Measurements from ENCODE around the gene YIPF6. TPM values are rescaled to one million over a fixed set of nuclear protein-coding genes. Genes with fewer than 3 reads are reported as not detected.
"Not testable (repeated sequence)": the region's sequence is repeated elsewhere in the genome, so short reads cannot be mapped to it uniquely, and the experiment has no call there.

The YIPF6 gene
- polyA plus RNA-seq, 1 donor: 29.2 TPM

- no peaks in the 10 kb centered on the region for H3K4me1 ChIP-seq (ENCODE audit: control insufficient read depth, insufficient read depth, low read length)
- H3K27me3 ChIP-seq (ENCODE audit: control insufficient read depth, insufficient read depth, low read length): no peaks in the 10 kb centered on the region
- no CpG with 5 or more reads among the region's 3 CpGs for WGBS (ENCODE audit: insufficient coverage, low lambda C conversion rate)
- no peak overlapping the region for H3K27ac ChIP-seq (ENCODE audit: low read length)
- no peak for DNase-seq
- no peak overlapping the region for H3K4me3 ChIP-seq (ENCODE audit: low read length)
- H3K36me3 ChIP-seq (ENCODE audit: control insufficient read depth, insufficient read depth, low read length): no peaks in the 10 kb centered on the region
- H3K9me3 ChIP-seq (ENCODE audit: control insufficient read depth, low read depth, low read length): no peaks in the 10 kb centered on the region
Measured at GRCh38 chrX:68550193-68550592, 51.3 kb downstream of the YIPF6 start.

DNA sequence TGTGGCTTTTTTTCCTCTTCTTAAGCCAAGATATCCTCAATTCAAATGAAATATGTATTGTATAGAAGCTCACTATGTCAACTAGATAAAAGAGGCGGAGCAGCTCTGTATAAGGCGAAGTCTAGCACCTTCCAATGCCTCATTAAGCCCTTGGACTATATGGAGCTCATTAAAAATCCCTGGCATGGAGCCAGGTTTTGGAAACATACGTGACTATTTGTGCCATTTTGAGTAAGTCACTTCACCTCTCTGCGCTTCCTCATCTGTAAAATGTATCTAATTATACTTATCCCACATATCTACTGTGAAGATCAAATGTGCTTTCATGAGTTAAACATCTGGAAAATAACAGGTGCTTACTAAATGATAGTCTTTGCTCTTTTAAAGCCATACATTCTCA, 57.2 kb downstream of the YIPF6 start:
- no peak overlapping the region for H3K4me3 ChIP-seq (ENCODE audit: low read length)
- H3K36me3 ChIP-seq (ENCODE audit: control insufficient read depth, insufficient read depth, low read length): no peaks in the 10 kb centered on the region
- no peaks in the 10 kb centered on the region for H3K27me3 ChIP-seq (ENCODE audit: control insufficient read depth, insufficient read depth, low read length)
- H3K9me3 ChIP-seq (ENCODE audit: control insufficient read depth, low read depth, low read length): no peaks in the 10 kb centered on the region
- H3K27ac ChIP-seq (ENCODE audit: low read length): no peak overlapping the region
- no peak for DNase-seq
- no peaks in the 10 kb centered on the region for H3K4me1 ChIP-seq (ENCODE audit: control insufficient read depth, insufficient read depth, low read length)
- no CpG with 5 or more reads among the region's 4 CpGs for WGBS (ENCODE audit: insufficient coverage, low lambda C conversion rate)

- not testable (repeated sequence) for H3K9me3 ChIP-seq (ENCODE audit: control insufficient read depth, low read depth, low read length); H3K4me3 ChIP-seq (ENCODE audit: low read length); H3K36me3 ChIP-seq (ENCODE audit: control insufficient read depth, insufficient read depth, low read length); H3K27me3 ChIP-seq (ENCODE audit: control insufficient read depth, insufficient read depth, low read length); H3K4me1 ChIP-seq (ENCODE audit: control insufficient read depth, insufficient read depth, low read length); H3K27ac ChIP-seq (ENCODE audit: low read length); DNase-seq
- WGBS (ENCODE audit: insufficient coverage, low lambda C conversion rate): no CpG with 5 or more reads among the region's 8 CpGs
Measured at GRCh38 chrX:68557126-68557525, 58.3 kb downstream of the YIPF6 start.

DNA sequence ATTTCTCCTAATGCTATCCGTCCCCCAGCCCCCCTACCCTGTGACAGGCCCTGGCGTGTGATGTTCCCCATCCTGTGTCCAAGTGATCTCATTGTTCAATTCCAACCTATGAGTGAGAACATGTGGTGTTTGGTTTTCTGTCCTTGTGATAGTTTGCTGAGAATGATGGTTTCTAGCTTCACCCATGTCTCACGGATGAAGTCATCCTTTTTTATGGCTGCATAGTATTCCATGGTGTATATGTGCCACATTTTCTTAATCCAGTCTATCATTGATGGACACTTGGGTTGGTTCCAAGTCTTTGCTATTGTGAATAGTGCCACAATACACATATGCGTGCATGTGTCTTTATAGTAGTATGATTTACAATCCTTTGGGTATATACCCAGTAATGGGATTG, 61.1 kb downstream of the YIPF6 start:
- no CpG with 5 or more reads among the region's 4 CpGs for WGBS (ENCODE audit: insufficient coverage, low lambda C conversion rate)

GRCh38 chrX:68568136-68568535, 69.3 kb downstream of the YIPF6 start:
- Histone ChIP-seq H3K4me1 (ENCODE audit: control insufficient read depth, insufficient read depth, low read length) (no peaks in the 10 kb centered on the region), H3K27me3 (ENCODE audit: control insufficient read depth, insufficient read depth, low read length) (no peaks in the 10 kb centered on the region), H3K36me3 (ENCODE audit: control insufficient read depth, insufficient read depth, low read length) (no peaks in the 10 kb centered on the region), H3K27ac (ENCODE audit: low read length) (no peak overlapping the region), H3K4me3 (ENCODE audit: low read length) (no peak overlapping the region), H3K9me3 (ENCODE audit: control insufficient read depth, low read depth, low read length) (no peaks in the 10 kb centered on the region)
- no peak for DNase-seq
- no CpG with 5 or more reads among the region's 2 CpGs for WGBS (ENCODE audit: insufficient coverage, low lambda C conversion rate)

More for the DNA sequence above, 61.1 kb downstream of the YIPF6 start:
- not testable (repeated sequence) for H3K36me3 ChIP-seq (ENCODE audit: control insufficient read depth, insufficient read depth, low read length); H3K4me1 ChIP-seq (ENCODE audit: control insufficient read depth, insufficient read depth, low read length); H3K27me3 ChIP-seq (ENCODE audit: control insufficient read depth, insufficient read depth, low read length); DNase-seq; H3K4me3 ChIP-seq (ENCODE audit: low read length); H3K27ac ChIP-seq (ENCODE audit: low read length); H3K9me3 ChIP-seq (ENCODE audit: control insufficient read depth, low read depth, low read length)

DNA sequence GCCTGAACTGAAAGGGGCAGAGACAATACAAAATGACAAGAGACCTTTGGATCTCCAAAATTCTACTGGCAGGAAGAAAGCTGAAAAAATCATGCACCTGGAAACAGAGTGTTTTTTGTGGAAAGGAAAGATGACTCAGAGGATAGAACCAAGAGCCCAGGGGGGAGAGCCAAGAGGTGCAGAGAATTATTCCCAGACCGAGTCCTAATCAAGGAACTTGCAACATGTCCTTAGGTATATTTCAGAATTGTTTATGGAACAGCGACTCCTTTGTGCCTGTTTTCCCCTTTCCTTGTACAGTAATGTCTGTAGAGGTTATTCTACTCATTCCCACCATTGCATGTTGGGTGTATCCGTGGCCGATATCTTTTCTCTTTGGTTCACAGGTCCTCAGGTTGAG, 71.7 kb downstream of the YIPF6 start:
- no peak for DNase-seq
- H3K4me3 ChIP-seq (ENCODE audit: low read length): no peak overlapping the region
- WGBS (ENCODE audit: insufficient coverage, low lambda C conversion rate): no CpG with 5 or more reads among the region's 4 CpGs
- H3K9me3 ChIP-seq (ENCODE audit: control insufficient read depth, low read depth, low read length): no peaks in the 10 kb centered on the region
- no peaks in the 10 kb centered on the region for H3K4me1 ChIP-seq (ENCODE audit: control insufficient read depth, insufficient read depth, low read length)
- H3K36me3 ChIP-seq (ENCODE audit: control insufficient read depth, insufficient read depth, low read length): no peaks in the 10 kb centered on the region
- H3K27me3 ChIP-seq (ENCODE audit: control insufficient read depth, insufficient read depth, low read length): no peaks in the 10 kb centered on the region
- H3K27ac ChIP-seq (ENCODE audit: low read length): no peak overlapping the region

- no CpG with 5 or more reads among the region's 3 CpGs for WGBS (ENCODE audit: insufficient coverage, low lambda C conversion rate)
- H3K4me3 ChIP-seq (ENCODE audit: low read length): no peak overlapping the region
Measured at GRCh38 chrX:68571292-68571609, 72.4 kb downstream of the YIPF6 start.

DNA sequence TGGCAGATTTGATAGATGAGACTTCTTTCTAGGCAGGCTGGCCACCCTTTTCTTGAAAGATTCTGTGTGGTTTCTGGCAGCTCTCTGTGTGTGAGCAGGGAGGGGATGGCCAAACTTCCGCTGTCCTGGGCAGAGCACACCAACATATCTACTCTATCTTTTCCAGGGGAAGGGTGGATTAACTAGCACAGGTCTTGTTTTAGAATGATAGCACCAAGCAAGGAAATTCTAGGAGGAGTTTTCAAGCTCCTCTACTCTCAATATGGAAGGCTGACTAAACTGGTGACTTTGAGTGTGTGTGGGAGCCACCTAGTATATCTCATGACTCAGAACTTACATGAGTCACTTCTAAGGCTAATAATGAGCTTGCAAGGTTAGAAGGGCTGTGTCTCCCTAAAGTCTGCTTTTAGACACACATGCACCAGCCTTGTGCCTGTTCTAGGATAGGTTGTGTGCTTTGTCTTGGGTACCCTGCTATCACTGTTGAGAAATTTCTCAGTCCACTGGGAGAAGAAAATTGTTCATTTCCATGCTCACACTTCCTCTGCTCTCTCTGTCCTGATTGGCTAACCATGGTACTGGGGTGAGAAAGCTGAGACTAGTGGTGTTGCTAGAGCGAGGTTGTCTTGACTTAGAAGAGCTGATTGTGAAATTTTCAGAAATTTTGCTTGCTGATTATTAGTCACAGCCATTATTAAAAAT, 72.9 kb downstream of the YIPF6 start:
- no peak overlapping the region for H3K4me3 ChIP-seq (ENCODE audit: low read length)
- WGBS (ENCODE audit: insufficient coverage, low lambda C conversion rate): no CpG with 5 or more reads among the region's 2 CpGs
- H3K27me3 ChIP-seq (ENCODE audit: control insufficient read depth, insufficient read depth, low read length): no peaks in the 10 kb centered on the region
- H3K4me1 ChIP-seq (ENCODE audit: control insufficient read depth, insufficient read depth, low read length): no peaks in the 10 kb centered on the region
- DNase-seq: no peak
- no peaks in the 10 kb centered on the region for H3K9me3 ChIP-seq (ENCODE audit: control insufficient read depth, low read depth, low read length)
- H3K36me3 ChIP-seq (ENCODE audit: control insufficient read depth, insufficient read depth, low read length): no peaks in the 10 kb centered on the region
- H3K27ac ChIP-seq (ENCODE audit: low read length): no peak overlapping the region

More at GRCh38 chrX:68571292-68571609, 72.4 kb downstream of the YIPF6 start:
- Histone ChIP-seq H3K36me3 (ENCODE audit: control insufficient read depth, insufficient read depth, low read length) (no peaks in the 10 kb centered on the region), H3K9me3 (ENCODE audit: control insufficient read depth, low read depth, low read length) (no peaks in the 10 kb centered on the region), H3K4me1 (ENCODE audit: control insufficient read depth, insufficient read depth, low read length) (no peaks in the 10 kb centered on the region), H3K27me3 (ENCODE audit: control insufficient read depth, insufficient read depth, low read length) (no peaks in the 10 kb centered on the region), H3K27ac (ENCODE audit: low read length) (no peak overlapping the region)
- no peak for DNase-seq

- no peaks in the 10 kb centered on the region for H3K27me3 ChIP-seq (ENCODE audit: control insufficient read depth, insufficient read depth, low read length)
- no peaks in the 10 kb centered on the region for H3K4me1 ChIP-seq (ENCODE audit: control insufficient read depth, insufficient read depth, low read length)
- DNase-seq: no peak
- H3K4me3 ChIP-seq (ENCODE audit: low read length): no peak overlapping the region
- no peak overlapping the region for H3K27ac ChIP-seq (ENCODE audit: low read length)
- no CpG with 5 or more reads among the region's 3 CpGs for WGBS (ENCODE audit: insufficient coverage, low lambda C conversion rate)
- H3K9me3 ChIP-seq (ENCODE audit: control insufficient read depth, low read depth, low read length): no peaks in the 10 kb centered on the region
- no peaks in the 10 kb centered on the region for H3K36me3 ChIP-seq (ENCODE audit: control insufficient read depth, insufficient read depth, low read length)
Measured at GRCh38 chrX:68574240-68574639, 75.4 kb downstream of the YIPF6 start.

DNA sequence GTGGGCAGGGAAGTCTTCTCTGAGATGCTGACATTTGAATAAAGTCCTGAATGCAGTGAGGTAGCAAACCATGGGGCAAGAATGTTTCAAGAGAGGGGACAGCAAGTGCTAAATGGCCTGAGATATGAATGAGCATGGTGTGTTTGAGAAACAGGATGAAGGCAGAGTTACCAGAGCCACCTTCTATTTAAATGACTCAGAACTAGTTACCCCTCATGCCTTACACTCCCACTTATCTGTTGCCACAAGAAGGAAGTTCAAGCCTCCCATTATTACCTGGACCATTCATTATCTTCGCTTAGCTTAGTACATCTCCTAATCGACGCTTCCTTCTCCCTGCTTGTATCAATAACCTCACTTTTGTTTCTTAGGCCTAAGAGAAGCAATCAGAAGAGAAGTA, 81.0 kb downstream of the YIPF6 start:
- DNase-seq: no peak

GRCh38 chrX:68584221-68584620, 85.4 kb downstream of the YIPF6 start:
- H3K27me3 ChIP-seq (ENCODE audit: control insufficient read depth, insufficient read depth, low read length): no peaks in the 10 kb centered on the region
- no peak for DNase-seq
- H3K9me3 ChIP-seq (ENCODE audit: control insufficient read depth, low read depth, low read length): no peaks in the 10 kb centered on the region
- H3K27ac ChIP-seq (ENCODE audit: low read length): no peak overlapping the region
- no peak overlapping the region for H3K4me3 ChIP-seq (ENCODE audit: low read length)
- H3K4me1 ChIP-seq (ENCODE audit: control insufficient read depth, insufficient read depth, low read length): no peaks in the 10 kb centered on the region
- no peaks in the 10 kb centered on the region for H3K36me3 ChIP-seq (ENCODE audit: control insufficient read depth, insufficient read depth, low read length)
- no CpG with 5 or more reads among the region's 2 CpGs for WGBS (ENCODE audit: insufficient coverage, low lambda C conversion rate)

More for the DNA sequence above, 81.0 kb downstream of the YIPF6 start:
- H3K27me3 ChIP-seq (ENCODE audit: control insufficient read depth, insufficient read depth, low read length): no peaks in the 10 kb centered on the region
- no peak overlapping the region for H3K27ac ChIP-seq (ENCODE audit: low read length)
- no peaks in the 10 kb centered on the region for H3K9me3 ChIP-seq (ENCODE audit: control insufficient read depth, low read depth, low read length)
- no peaks in the 10 kb centered on the region for H3K36me3 ChIP-seq (ENCODE audit: control insufficient read depth, insufficient read depth, low read length)
- H3K4me1 ChIP-seq (ENCODE audit: control insufficient read depth, insufficient read depth, low read length): no peaks in the 10 kb centered on the region
- WGBS (ENCODE audit: insufficient coverage, low lambda C conversion rate): 86% methylated on average over 1 of the region's 3 CpGs
- no peak overlapping the region for H3K4me3 ChIP-seq (ENCODE audit: low read length)

Data from large intestine (tissue), 3 donors.